Vagina (tissue), 2 donors: Measurements from ENCODE around the gene FAF2. TPM values are rescaled to one million over a fixed set of nuclear protein-coding genes. Genes with fewer than 3 reads are reported as not detected.

Experiments used
- DNase-seq, 2 donors: peaks; one replicate each; pipeline ENCODE4 v3.0.0-alpha.2; 2017; ENCODE audit errors: extremely low spot score in 2 of 2
- H3K27ac ChIP-seq: fragments of 200-600 bp; sonication (generic); one replicate; pipeline ENCODE4 v1.5.1; 2019
- H3K27me3 ChIP-seq: fragments of 200-600 bp; sonication (generic); one replicate; pipeline ENCODE4 v1.5.1; 2019
- H3K36me3 ChIP-seq, 2 donors: fragments of 200-600 bp; sonication (generic); one replicate each; pipeline ENCODE4 v1.5.1; 2017 to 2019
- H3K4me1 ChIP-seq: fragments of 200-600 bp; sonication (generic); one replicate; pipeline ENCODE4 v1.5.1; 2019
- H3K4me3 ChIP-seq, 2 donors: fragments of 200-600 bp; sonication (generic); 1 replicate in 1 of 2; 2 replicates in 1 of 2; pipeline ENCODE4 v1.5.1; 2016 to 2019
- H3K9me3 ChIP-seq: fragments of 200-600 bp; sonication (generic); one replicate; pipeline ENCODE4 v1.5.1; 2019
- POLR2A ChIP-seq, 2 donors: fragments of 450-650 bp; IDR thresholded peaks; one replicate each; pipeline ENCODE4 v1.6.1; 2017; ENCODE audit warnings: antibody characterized with exemption in 2 of 2, mild to moderate bottlenecking in 2 of 2, moderate library complexity in 2 of 2
- POLR2AphosphoS5 ChIP-seq, 2 donors: sonication (generic); formaldehyde crosslinking; IDR thresholded peaks; one replicate each; pipeline ENCODE4 v1.9.0; 2017; ENCODE audit warnings: antibody characterized with exemption in 2 of 2, mild to moderate bottlenecking in 2 of 2, low read depth in 1 of 2; ENCODE audit not compliant: insufficient read depth in 1 of 2
- intact Hi-C: fragments of 100-400 bp; cut with DNase I; formaldehyde crosslinking; loops from one replicate; pipeline ENCODE4 v1.15.1; 2023
- total RNA-seq: library from RNA; depleted of rRNA; stranded (reverse); fragments of >200 nt; gene quantifications from one replicate; pipeline ENCODE4 v1.2.3, GENCODE V29; 2016
- TF ChIP-seq, protein P1 (sequence below), 3 experiments: fragments of 450-650 bp in 2 of 3; fragments of 200-600 bp in 1 of 3; sonication (generic) in 1 of 3; IDR thresholded peaks; one replicate each; pipeline ENCODE4 v1.5.1; 2017 to 2019; ENCODE audit warnings: antibody characterized with exemption in 3 of 3, mild to moderate bottlenecking in 2 of 3, moderate library complexity in 2 of 3

The FAF2 gene
- total RNA-seq, 1 donor from 2014 or later: 25.3 TPM

DNA sequence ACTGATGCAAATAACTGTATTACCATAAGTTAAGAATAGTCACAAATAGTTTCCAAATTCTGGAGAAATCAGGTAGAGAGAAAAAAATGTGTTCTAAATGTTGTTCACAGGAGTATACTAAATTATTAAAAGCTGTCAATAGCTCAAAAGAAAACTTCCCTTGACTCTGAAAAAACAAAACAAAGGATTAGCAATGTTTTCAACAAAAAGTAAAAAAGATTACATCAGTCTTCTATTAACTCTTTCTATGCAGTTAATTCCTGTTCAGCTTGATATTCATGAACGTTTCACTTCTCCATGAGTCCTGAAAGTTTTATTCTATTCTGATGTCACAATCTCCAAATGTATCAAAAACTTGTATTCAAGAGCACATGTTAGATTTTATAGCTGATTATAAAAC, 22.4 kb upstream of the FAF2 start:
- Histone ChIP-seq H3K27me3 (no peaks in the 10 kb centered on the region), H3K4me3 (no peak overlapping the region), H3K4me1 (no peaks in the 10 kb centered on the region), H3K27ac (no peak overlapping the region), H3K36me3 (no peaks in the 10 kb centered on the region), H3K9me3 (no peaks in the 10 kb centered on the region)
- TF ChIP-seq POLR2A (IDR thresholded peaks at IDR 0.05) (no peak), POLR2AphosphoS5 (IDR thresholded peaks at IDR 0.05; ENCODE audit: insufficient read depth in 1 of 2, low read depth in 1 of 2) (no peak)
- TF ChIP-seq, protein P1, sequence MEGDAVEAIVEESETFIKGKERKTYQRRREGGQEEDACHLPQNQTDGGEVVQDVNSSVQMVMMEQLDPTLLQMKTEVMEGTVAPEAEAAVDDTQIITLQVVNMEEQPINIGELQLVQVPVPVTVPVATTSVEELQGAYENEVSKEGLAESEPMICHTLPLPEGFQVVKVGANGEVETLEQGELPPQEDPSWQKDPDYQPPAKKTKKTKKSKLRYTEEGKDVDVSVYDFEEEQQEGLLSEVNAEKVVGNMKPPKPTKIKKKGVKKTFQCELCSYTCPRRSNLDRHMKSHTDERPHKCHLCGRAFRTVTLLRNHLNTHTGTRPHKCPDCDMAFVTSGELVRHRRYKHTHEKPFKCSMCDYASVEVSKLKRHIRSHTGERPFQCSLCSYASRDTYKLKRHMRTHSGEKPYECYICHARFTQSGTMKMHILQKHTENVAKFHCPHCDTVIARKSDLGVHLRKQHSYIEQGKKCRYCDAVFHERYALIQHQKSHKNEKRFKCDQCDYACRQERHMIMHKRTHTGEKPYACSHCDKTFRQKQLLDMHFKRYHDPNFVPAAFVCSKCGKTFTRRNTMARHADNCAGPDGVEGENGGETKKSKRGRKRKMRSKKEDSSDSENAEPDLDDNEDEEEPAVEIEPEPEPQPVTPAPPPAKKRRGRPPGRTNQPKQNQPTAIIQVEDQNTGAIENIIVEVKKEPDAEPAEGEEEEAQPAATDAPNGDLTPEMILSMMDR (IDR thresholded peaks at IDR 0.05): no peak
- intact Hi-C loops: no loop called here
- no peak for DNase-seq

DNA sequence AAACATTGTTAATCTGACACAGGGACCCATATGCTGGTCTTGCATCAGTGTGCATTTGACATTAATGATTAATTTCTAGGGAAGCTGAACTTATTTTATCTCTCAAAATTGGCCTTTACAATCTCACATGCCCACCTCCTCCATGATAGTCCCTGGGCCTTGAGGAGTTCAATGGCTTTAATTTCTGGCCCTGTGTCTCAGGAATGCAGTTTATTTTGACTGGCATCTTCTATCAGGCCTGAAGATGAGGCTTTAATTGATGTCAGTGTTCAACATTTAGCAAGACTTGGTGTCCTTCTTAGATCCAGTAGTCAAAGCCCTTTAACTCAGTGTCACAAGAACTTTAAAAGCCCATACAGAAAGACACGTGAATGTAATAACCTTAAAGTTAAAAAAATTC, 21.3 kb upstream of the FAF2 start:
- no peak overlapping the region for H3K27ac ChIP-seq
- no peaks in the 10 kb centered on the region for H3K9me3 ChIP-seq
- no peaks in the 10 kb centered on the region for H3K27me3 ChIP-seq
- no peak overlapping the region for H3K4me3 ChIP-seq
- DNase-seq: no peak
- no peaks in the 10 kb centered on the region for H3K36me3 ChIP-seq
- TF ChIP-seq, protein P1 (IDR thresholded peaks at IDR 0.05): no peak
- no peak for TF ChIP-seq POLR2AphosphoS5 (IDR thresholded peaks at IDR 0.05; ENCODE audit: insufficient read depth in 1 of 2, low read depth in 1 of 2)
- TF ChIP-seq POLR2A (IDR thresholded peaks at IDR 0.05): no peak
- H3K4me1 ChIP-seq: no peaks in the 10 kb centered on the region
- intact Hi-C loops: no loop called here

DNA sequence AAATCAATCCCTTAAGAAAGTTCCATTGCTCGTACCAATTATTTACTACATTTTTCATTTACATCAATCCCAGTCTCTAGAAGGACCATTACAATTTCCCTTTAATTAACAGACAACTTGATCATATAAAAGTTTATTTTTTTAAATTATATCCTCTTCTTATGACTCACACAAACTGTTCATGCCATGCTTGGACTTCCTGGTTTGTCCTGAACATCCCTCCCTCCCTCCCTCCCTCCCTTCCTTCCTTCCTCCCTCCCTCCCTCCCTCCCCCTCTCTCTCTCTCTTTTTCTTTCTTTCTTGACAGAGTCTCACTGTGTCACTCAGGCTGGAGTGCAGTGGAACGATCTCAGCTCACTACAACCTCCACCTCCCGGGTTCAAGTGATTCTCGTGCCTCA, 20.2 kb upstream of the FAF2 start:
- Histone ChIP-seq H3K36me3 (no peaks in the 10 kb centered on the region), H3K27ac (no peak overlapping the region), H3K9me3 (no peaks in the 10 kb centered on the region), H3K4me3 (no peak overlapping the region), H3K27me3 (no peaks in the 10 kb centered on the region), H3K4me1 (no peaks in the 10 kb centered on the region)
- DNase-seq: no peak
- intact Hi-C loops: no loop called here
- TF ChIP-seq, protein P1 (IDR thresholded peaks at IDR 0.05): no peak
- TF ChIP-seq POLR2A (IDR thresholded peaks at IDR 0.05) (no peak), POLR2AphosphoS5 (IDR thresholded peaks at IDR 0.05; ENCODE audit: insufficient read depth in 1 of 2, low read depth in 1 of 2) (no peak)

DNA sequence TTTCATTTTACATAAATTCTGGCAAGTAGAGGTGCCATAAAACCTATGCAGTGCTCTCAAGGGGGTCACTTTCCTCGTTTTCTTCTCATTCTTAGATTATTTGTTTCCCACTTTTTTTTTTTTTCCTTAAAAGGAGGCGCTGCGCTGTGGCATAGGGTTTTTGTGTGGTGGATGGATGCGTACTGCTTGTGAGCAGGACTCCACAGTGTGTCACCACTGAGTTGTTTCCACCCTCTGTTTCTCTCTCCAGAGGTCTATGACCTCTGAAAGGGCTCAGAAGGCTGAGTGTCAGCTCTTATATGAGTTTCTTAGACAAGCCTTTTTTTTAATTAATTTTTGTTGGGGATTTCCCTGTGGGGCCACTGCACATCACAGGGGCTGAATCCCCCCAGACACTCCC, 18.2 kb upstream of the FAF2 start:
- TF ChIP-seq POLR2A (IDR thresholded peaks at IDR 0.05) (no peak), POLR2AphosphoS5 (IDR thresholded peaks at IDR 0.05; ENCODE audit: insufficient read depth in 1 of 2, low read depth in 1 of 2) (no peak)
- TF ChIP-seq, protein P1 (IDR thresholded peaks at IDR 0.05): no peak
- Histone ChIP-seq H3K9me3 (no peaks in the 10 kb centered on the region), H3K4me3 (no peak overlapping the region), H3K4me1 (no peaks in the 10 kb centered on the region), H3K27me3 (no peaks in the 10 kb centered on the region), H3K36me3 (no peaks in the 10 kb centered on the region), H3K27ac (no peak overlapping the region)
- no peak for DNase-seq
- intact Hi-C loops: no loop called here

DNA sequence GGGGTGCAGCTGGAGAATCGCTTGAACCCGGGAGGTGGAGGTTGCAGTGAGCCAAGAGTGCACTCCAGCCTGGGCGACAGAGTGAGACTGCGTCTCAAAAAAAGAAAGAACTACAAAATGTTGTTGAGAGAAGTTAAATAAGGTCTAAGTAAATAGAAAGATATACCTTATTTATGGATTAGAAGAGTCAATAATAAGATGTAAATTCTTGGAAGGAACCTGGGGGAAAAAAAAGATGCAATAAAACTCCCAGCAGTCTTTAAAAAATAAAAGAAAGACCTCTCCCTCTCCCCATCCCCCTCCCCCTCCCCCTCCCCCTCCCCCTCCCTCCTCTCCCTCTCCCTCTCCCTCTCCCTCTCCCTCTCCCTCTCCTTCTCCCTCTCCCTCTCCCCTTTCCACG, 15.5 kb upstream of the FAF2 start:
- Histone ChIP-seq H3K9me3 (no peaks in the 10 kb centered on the region), H3K36me3 (no peaks in the 10 kb centered on the region), H3K27ac (no peak overlapping the region), H3K4me1 (no peaks in the 10 kb centered on the region), H3K4me3 (no peak overlapping the region), H3K27me3 (no peaks in the 10 kb centered on the region)
- DNase-seq: no peak
- intact Hi-C loops: no loop called here
- TF ChIP-seq POLR2A (IDR thresholded peaks at IDR 0.05): no peak
- no peak for TF ChIP-seq POLR2AphosphoS5 (IDR thresholded peaks at IDR 0.05; ENCODE audit: insufficient read depth in 1 of 2, low read depth in 1 of 2)
- TF ChIP-seq, protein P1 (IDR thresholded peaks at IDR 0.05): no peak
